Measurements from ENCODE around the gene ZNF71. TPM values are rescaled to one million over a fixed set of nuclear protein-coding genes. Genes with fewer than 3 reads are reported as not detected.

The ZNF71 gene
- total RNA-seq (1 to 10 TPM; 8.2 to 8.3 TPM), polyA plus RNA-seq (10 to 100 TPM in 1 of 2 donors, 1 to 10 TPM in 1; 7.1 to 13.7 TPM)

DNA sequence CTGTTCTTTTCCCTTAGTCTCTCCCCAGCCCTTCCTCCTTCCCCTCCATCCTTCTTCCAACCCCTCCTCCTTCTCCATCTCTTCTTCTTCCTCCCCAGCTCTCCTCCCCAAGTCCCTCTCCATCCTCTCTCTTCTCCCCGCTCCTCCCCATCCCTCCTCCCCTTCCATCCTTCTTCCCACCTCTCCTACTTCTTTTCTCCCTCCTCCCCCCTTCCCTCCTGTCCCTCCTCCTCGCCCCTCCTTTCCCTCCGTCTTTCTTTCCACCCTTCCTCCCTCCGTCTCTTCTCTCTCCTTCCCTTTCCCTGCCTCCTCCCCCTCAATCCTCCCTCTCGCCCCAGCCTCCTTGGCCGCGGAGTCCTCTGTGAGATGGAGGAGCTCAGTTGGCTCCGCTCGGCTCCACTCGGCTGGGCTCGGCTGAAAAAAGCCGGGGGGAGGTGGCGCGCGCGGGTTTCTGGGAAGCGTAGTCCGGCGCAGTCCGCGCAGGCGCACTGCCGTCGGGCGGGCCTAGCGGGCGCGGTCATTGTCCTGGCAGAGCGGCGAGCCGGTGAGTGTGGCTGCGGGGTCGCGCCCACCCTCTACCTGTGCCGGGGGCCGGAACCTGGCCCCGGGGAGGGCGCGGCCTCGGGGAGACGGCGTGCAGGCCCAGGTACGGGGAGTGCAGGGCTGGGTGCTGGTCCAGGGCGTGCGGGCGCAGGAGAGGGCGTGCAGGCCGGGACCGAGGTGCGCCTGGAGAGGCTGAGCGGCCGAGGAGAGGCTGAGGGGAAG is at the start of gene ZNF71:
Gene ZNF71, plus strand, starts transcription at position 520 of the 765 bp plus-strand sequence. CDS start 6,257 bp downstream, outside the sequence.
- peak; percentile 82 to 87 (median 83) for DNase-seq
- peak within 1 kb of the TSS; percentile 63 for H3K27ac ChIP-seq (ENCODE audit: low read depth, low read length)
- H3K9me3 ChIP-seq (ENCODE audit: control insufficient read depth in 1 of 2, low read length in 2 of 2), result no peaks in the 10 kb centered on the region
- CTCF ChIA-PET (ENCODE audit: partially characterized antibody), result interaction anchor here (1.3 kb wide), 1 partner anchor 202 kb away, joined by 4 read pairs; the partner anchor contains the start of gene ZNF582
- Mint-ChIP-seq H3K27ac (peak within 1 kb of the TSS; percentile 54 to 94 (median 91)), H3K4me1 (peaks cover 12 to 22% (median 16%) of the 10 kb centered on the region in 4 donors), H3K36me3 (peaks cover 23 to 29% of the 10 kb centered on the region in 2 donors), H3K27me3 (peaks cover 0 to 2% of the 10 kb centered on the region in 2 donors), H3K9me3 (peaks cover 0 to 39% (median 28%) of the 10 kb centered on the region in 8 donors), H3K4me3 (peak within 1 kb of the TSS; percentile 88 to 98 (median 93))
- H3K27me3 ChIP-seq (ENCODE audit: insufficient read depth, low read length), result no peaks in the 10 kb centered on the region
- intact Hi-C loops (cut with micrococcal nuclease), result loop anchor here (1.0 to 5.0 kb wide), 4 partner anchors 28 to 193 kb away; partner anchors contain the start of genes ZFP28, ZNF470, ZNF583 and ZNF835
- H3K4me1 ChIP-seq (ENCODE audit: insufficient read depth, low read length), result peaks cover 17% of the 10 kb centered on the region
- no peaks in the 10 kb centered on the region for H3K36me3 ChIP-seq (ENCODE audit: insufficient read depth, low read length)
- H3K4me3 ChIP-seq (ENCODE audit: low read length in 2 of 2), result peak within 1 kb of the TSS; percentile 55 to 57
- POLR2A ChIA-PET (ENCODE audit: partially characterized antibody), result interaction anchor here (0.6 to 1.3 kb wide), 4 partner anchors 28 to 840 kb away, joined by 3 to 6 read pairs (median 4); partner anchors contain the start of genes ZNF470, ZNF582 and ZSCAN5A

DNA sequence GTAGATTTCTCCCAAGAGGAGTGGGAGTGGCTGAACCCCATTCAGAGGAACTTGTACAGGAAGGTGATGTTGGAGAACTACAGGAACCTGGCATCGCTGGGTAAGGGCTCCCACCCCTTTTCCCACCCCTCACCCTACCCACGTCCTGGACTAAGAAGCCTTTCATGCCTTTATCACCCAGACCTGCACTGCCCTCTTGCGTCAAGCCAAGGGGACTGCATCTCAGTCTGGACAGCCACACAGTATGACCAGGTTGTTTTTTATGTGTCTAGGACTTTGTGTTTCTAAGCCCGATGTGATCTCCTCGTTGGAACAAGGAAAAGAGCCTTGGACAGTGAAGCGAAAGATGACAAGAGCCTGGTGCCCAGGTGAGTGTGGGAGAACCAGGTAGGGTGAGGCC is 47.6 kb upstream of the ZNF71 start:
- Histone ChIP-seq H3K36me3 (ENCODE audit: insufficient read depth, low read length) (peaks cover 20% of the 10 kb centered on the region), H3K27me3 (ENCODE audit: insufficient read depth, low read length) (no peaks in the 10 kb centered on the region), H3K27ac (ENCODE audit: low read depth, low read length) (no peak overlapping the region), H3K4me3 (ENCODE audit: low read length in 2 of 2) (no peak overlapping the region), H3K4me1 (ENCODE audit: insufficient read depth, low read length) (no peaks in the 10 kb centered on the region), H3K9me3 (ENCODE audit: control insufficient read depth in 1 of 2, low read length in 2 of 2) (peaks cover 0 to 36% of the 10 kb centered on the region in 2 donors)
- DNase-seq, result no peak
- CTCF ChIA-PET (ENCODE audit: partially characterized antibody), result no interaction called here
- no peak overlapping the region for H3K27ac Mint-ChIP-seq
- no peak overlapping the region for H3K4me3 Mint-ChIP-seq
- no peaks in the 10 kb centered on the region for H3K4me1 Mint-ChIP-seq
- peaks cover 0 to 94% (median 76%) of the 10 kb centered on the region in 8 donors for H3K9me3 Mint-ChIP-seq
- H3K36me3 Mint-ChIP-seq, result peaks cover 67 to 76% of the 10 kb centered on the region in 2 donors
- POLR2A ChIA-PET (ENCODE audit: partially characterized antibody), result interaction anchor here (1.5 kb wide), 1 partner anchor 19 kb away, joined by 3 read pairs; no protein-coding TSS in a partner anchor
- no peaks in the 10 kb centered on the region for H3K27me3 Mint-ChIP-seq
- intact Hi-C loops (cut with micrococcal nuclease), result no loop called here

DNA sequence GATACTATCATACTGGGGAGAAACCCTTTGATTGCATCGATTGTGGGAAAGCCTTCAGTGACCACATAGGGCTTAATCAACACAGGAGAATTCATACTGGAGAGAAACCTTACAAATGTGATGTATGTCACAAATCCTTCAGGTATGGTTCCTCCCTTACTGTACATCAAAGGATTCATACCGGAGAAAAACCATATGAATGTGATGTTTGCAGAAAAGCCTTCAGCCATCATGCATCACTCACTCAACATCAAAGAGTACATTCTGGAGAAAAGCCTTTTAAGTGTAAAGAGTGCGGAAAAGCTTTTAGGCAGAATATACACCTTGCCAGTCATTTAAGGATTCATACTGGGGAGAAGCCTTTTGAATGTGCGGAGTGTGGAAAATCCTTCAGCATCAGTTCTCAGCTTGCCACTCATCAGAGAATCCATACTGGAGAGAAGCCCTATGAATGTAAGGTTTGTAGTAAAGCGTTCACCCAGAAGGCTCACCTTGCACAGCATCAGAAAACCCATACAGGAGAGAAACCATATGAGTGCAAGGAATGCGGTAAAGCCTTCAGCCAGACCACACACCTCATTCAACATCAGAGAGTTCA is 40.7 kb upstream of the ZNF71 start:
- Histone ChIP-seq H3K27ac (ENCODE audit: low read depth, low read length) (no peak overlapping the region), H3K36me3 (ENCODE audit: insufficient read depth, low read length) (peaks cover 7% of the 10 kb centered on the region), H3K27me3 (ENCODE audit: insufficient read depth, low read length) (no peaks in the 10 kb centered on the region), H3K4me3 (ENCODE audit: low read length in 2 of 2) (no peak overlapping the region), H3K4me1 (ENCODE audit: insufficient read depth, low read length) (no peaks in the 10 kb centered on the region), H3K9me3 (ENCODE audit: control insufficient read depth in 1 of 2, low read length in 2 of 2) (peaks cover 8 to 60% of the 10 kb centered on the region in 2 donors)
- intact Hi-C loops (cut with micrococcal nuclease), result no loop called here
- H3K27me3 Mint-ChIP-seq, result no peaks in the 10 kb centered on the region
- peaks cover 47 to 51% of the 10 kb centered on the region in 2 donors for H3K36me3 Mint-ChIP-seq
- ChIA-PET POLR2A (ENCODE audit: partially characterized antibody) (no interaction called here), CTCF (ENCODE audit: partially characterized antibody) (no interaction called here)
- no peaks in the 10 kb centered on the region for H3K4me1 Mint-ChIP-seq
- no peak overlapping the region for H3K27ac Mint-ChIP-seq
- no peak overlapping the region for H3K4me3 Mint-ChIP-seq
- DNase-seq, result no peak
- peaks cover 5 to 91% (median 82%) of the 10 kb centered on the region in 8 donors for H3K9me3 Mint-ChIP-seq

DNA sequence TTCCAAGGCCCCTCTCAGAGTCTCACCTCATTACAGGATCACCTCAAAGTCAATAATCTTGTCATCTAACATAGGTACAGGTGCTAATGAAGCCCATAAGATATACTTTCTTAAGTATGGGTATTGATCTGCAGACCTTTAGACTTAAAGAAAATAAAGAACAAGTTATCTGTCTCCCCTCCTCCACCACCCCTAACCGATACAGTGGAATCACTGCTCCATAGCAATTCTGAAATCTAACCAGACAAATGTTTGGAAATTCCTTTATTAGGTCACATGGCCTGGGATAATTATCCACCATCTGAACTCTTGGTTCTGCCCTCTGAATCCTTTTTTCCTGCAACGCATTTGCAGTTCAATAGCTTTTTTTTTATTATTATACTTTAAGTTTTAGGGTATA is 32.3 kb upstream of the ZNF71 start:
- CTCF ChIA-PET (ENCODE audit: partially characterized antibody), result no interaction called here
- H3K36me3 ChIP-seq (ENCODE audit: insufficient read depth, low read length), result no peaks in the 10 kb centered on the region
- no peak for DNase-seq
- H3K27ac ChIP-seq (ENCODE audit: low read depth, low read length), result no peak overlapping the region
- H3K27me3 ChIP-seq (ENCODE audit: insufficient read depth, low read length), result no peaks in the 10 kb centered on the region
- peaks cover 6 to 16% (median 9%) of the 10 kb centered on the region in 4 donors for H3K4me1 Mint-ChIP-seq
- H3K9me3 ChIP-seq (ENCODE audit: control insufficient read depth in 1 of 2, low read length in 2 of 2), result peaks cover 13 to 34% of the 10 kb centered on the region in 2 donors
- no peaks in the 10 kb centered on the region for H3K27me3 Mint-ChIP-seq
- peaks cover 34 to 49% of the 10 kb centered on the region in 2 donors for H3K36me3 Mint-ChIP-seq
- H3K27ac Mint-ChIP-seq, result no peak overlapping the region
- H3K9me3 Mint-ChIP-seq, result peaks cover 2 to 96% (median 90%) of the 10 kb centered on the region in 8 donors
- H3K4me3 Mint-ChIP-seq, result no peak overlapping the region
- intact Hi-C loops (cut with micrococcal nuclease), result no loop called here
- H3K4me3 ChIP-seq (ENCODE audit: low read length in 2 of 2), result no peak overlapping the region
- POLR2A ChIA-PET (ENCODE audit: partially characterized antibody), result no interaction called here
- peaks cover 8% of the 10 kb centered on the region for H3K4me1 ChIP-seq (ENCODE audit: insufficient read depth, low read length)

- Histone ChIP-seq H3K27me3 (ENCODE audit: insufficient read depth, low read length) (no peaks in the 10 kb centered on the region), H3K4me3 (ENCODE audit: low read length in 2 of 2) (peak overlapping the region; percentile 58 to 96), H3K36me3 (ENCODE audit: insufficient read depth, low read length) (no peaks in the 10 kb centered on the region), H3K4me1 (ENCODE audit: insufficient read depth, low read length) (peaks cover 13% of the 10 kb centered on the region), H3K9me3 (ENCODE audit: control insufficient read depth in 1 of 2, low read length in 2 of 2) (peaks cover 5 to 28% of the 10 kb centered on the region in 2 donors), H3K27ac (ENCODE audit: low read depth, low read length) (peak overlapping the region; percentile 59)
- peak overlapping the region; percentile 60 to 94 (median 87) for H3K27ac Mint-ChIP-seq
- CTCF ChIA-PET (ENCODE audit: partially characterized antibody), result no interaction called here
- peaks cover 8 to 23% (median 14%) of the 10 kb centered on the region in 4 donors for H3K4me1 Mint-ChIP-seq
- H3K4me3 Mint-ChIP-seq, result peak overlapping the region; percentile 90 to 99 (median 94)
- POLR2A ChIA-PET (ENCODE audit: partially characterized antibody), result interaction anchor here (1.0 to 1.9 kb wide), 4 partner anchors 19 to 252 kb away, joined by 3 to 6 read pairs (median 4); partner anchors contain the start of genes ZNF71 and ZSCAN5A
- DNase-seq, result peak in 1 of 5 donors; percentile 40
- peaks cover 2 to 89% (median 74%) of the 10 kb centered on the region in 8 donors for H3K9me3 Mint-ChIP-seq
- H3K27me3 Mint-ChIP-seq, result no peaks in the 10 kb centered on the region
- H3K36me3 Mint-ChIP-seq, result peaks cover 50 to 66% of the 10 kb centered on the region in 2 donors
- intact Hi-C loops (cut with micrococcal nuclease), result loop anchor here (1.0 to 5.0 kb wide), 3 partner anchors 28 to 165 kb away; partner anchors contain the start of genes ZFP28, ZNF583 and ZNF71
Measured at GRCh38 chr19:56566904-56567273, 28.2 kb upstream of the ZNF71 start.

GRCh38 chr19:56567274-56568120 is 27.6 kb upstream of the ZNF71 start, which contains the start of gene ZNF470:
ZNF470 (plus strand) TSS chr19:56567468; CDS start chr19:56570312, 2,844 bp downstream.
- H3K27ac Mint-ChIP-seq, result peak within 1 kb of the TSS; percentile 60 to 94 (median 87)
- Histone ChIP-seq H3K4me3 (ENCODE audit: low read length in 2 of 2) (peak within 1 kb of the TSS; percentile 58 to 96), H3K27me3 (ENCODE audit: insufficient read depth, low read length) (no peaks in the 10 kb centered on the region), H3K9me3 (ENCODE audit: control insufficient read depth in 1 of 2, low read length in 2 of 2) (peaks cover 5 to 25% of the 10 kb centered on the region in 2 donors), H3K36me3 (ENCODE audit: insufficient read depth, low read length) (no peaks in the 10 kb centered on the region), H3K4me1 (ENCODE audit: insufficient read depth, low read length) (peaks cover 13% of the 10 kb centered on the region), H3K27ac (ENCODE audit: low read depth, low read length) (peak within 1 kb of the TSS; percentile 59)
- H3K36me3 Mint-ChIP-seq, result peaks cover 51 to 65% of the 10 kb centered on the region in 2 donors
- DNase-seq, result peak; percentile 81 to 86 (median 82)
- ChIA-PET CTCF (ENCODE audit: partially characterized antibody) (no interaction called here), POLR2A (ENCODE audit: partially characterized antibody) (interaction anchor here (1.0 to 1.9 kb wide), 4 partner anchors 19 to 253 kb away, joined by 3 to 6 read pairs (median 4); partner anchors contain the start of genes ZNF71 and ZSCAN5A)
- H3K9me3 Mint-ChIP-seq, result peaks cover 2 to 88% (median 70%) of the 10 kb centered on the region in 8 donors
- no peaks in the 10 kb centered on the region for H3K27me3 Mint-ChIP-seq
- intact Hi-C loops (cut with micrococcal nuclease), result loop anchor here (1.0 to 5.0 kb wide), 3 partner anchors 28 to 165 kb away; partner anchors contain the start of genes ZFP28, ZNF583 and ZNF71
- H3K4me3 Mint-ChIP-seq, result peak within 1 kb of the TSS; percentile 90 to 99 (median 94)
- peaks cover 8 to 23% (median 14%) of the 10 kb centered on the region in 4 donors for H3K4me1 Mint-ChIP-seq

All from CD4-positive, alpha-beta memory T cell (primary cell).